Measurements from ENCODE around the gene EFTUD2. TPM values are rescaled to one million over a fixed set of nuclear protein-coding genes. Genes with fewer than 3 reads are reported as not detected.

Gene EFTUD2
- total and polyA plus RNA-seq, 2 of the 13 experiments (the other 11 are each of a cell fraction or from before 2014, with no cell fraction given), result 111 to 137 TPM

GRCh38 chr17:44878627-44879221 lies 20.5 kb downstream of the EFTUD2 start (continued):
- TF ChIP-seq, protein P1, sequence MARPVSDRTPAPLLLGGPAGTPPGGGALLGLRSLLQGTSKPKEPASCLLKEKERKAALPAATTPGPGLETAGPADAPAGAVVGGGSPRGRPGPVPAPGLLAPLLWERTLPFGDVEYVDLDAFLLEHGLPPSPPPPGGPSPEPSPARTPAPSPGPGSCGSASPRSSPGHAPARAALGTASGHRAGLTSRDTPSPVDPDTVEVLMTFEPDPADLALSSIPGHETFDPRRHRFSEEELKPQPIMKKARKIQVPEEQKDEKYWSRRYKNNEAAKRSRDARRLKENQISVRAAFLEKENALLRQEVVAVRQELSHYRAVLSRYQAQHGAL (CRISPR knock-in tag; IDR thresholded peaks at IDR 0.05; ENCODE audit: not compliant biosample characterization), result no peak
- TF ChIP-seq PRDM10 (CRISPR knock-in tag; IDR thresholded peaks at IDR 0.05; ENCODE audit: low read depth) (no peak), CTCF (CRISPR knock-in tag; IDR thresholded peaks at IDR 0.05) (peak; percentile 65), PRDM15 (CRISPR knock-in tag; IDR thresholded peaks at IDR 0.05) (no peak), KLF11 (CRISPR knock-in tag; IDR thresholded peaks at IDR 0.05) (no peak), SMC3 (IDR thresholded peaks at IDR 0.05; ENCODE audit: low read length) (peak; percentile 70)
